Mesendoderm (in vitro differentiated cells): ENCODE data around the gene KIT.

Experiments
- DNase-seq: peaks from one replicate; pipeline ENCODE4 v3.0.0; 2013
- H2AK5ac ChIP-seq: 2 replicates; pipeline ENCODE4 v1.6.1; 2013; ENCODE audit warnings: low read length, inconsistent platforms
- H2BK120ac ChIP-seq: 2 replicates; pipeline ENCODE4 v1.6.1; 2013; ENCODE audit warnings: low read depth, mild to moderate bottlenecking, low read length, moderate library complexity, mixed read lengths
- H2BK15ac ChIP-seq: replicated peaks from 2 replicates; pipeline ENCODE4 v1.6.1; 2013; ENCODE audit warnings: low read depth, mild to moderate bottlenecking, moderate library complexity
- H2BK5ac ChIP-seq: 2 replicates; pipeline ENCODE4 v1.6.1; 2013; ENCODE audit warnings: low read length, inconsistent platforms
- H3K18ac ChIP-seq: 2 replicates; pipeline ENCODE4 v1.6.1; 2013; ENCODE audit warnings: mild to moderate bottlenecking, low read length, mixed read lengths
- H3K23ac ChIP-seq: one replicate; pipeline ENCODE4 v1.6.1; 2013; ENCODE audit warnings: low read length
- H3K27ac ChIP-seq: 2 replicates; pipeline ENCODE4 v1.5.1; 2013; ENCODE audit warnings: low read depth, mild to moderate bottlenecking, inconsistent platforms, low read length, moderate library complexity
- H3K27me3 ChIP-seq: 2 replicates; pipeline ENCODE4 v1.6.1; 2013; ENCODE audit warnings: low read length, control low read depth, mild to moderate bottlenecking, inconsistent platforms; ENCODE audit not compliant: insufficient read depth, poor library complexity
- H3K36me3 ChIP-seq: 2 replicates; pipeline ENCODE4 v1.6.1; 2013; ENCODE audit warnings: low read length, inconsistent platforms; ENCODE audit not compliant: control insufficient read depth, insufficient read depth
- H3K4ac ChIP-seq: one replicate; pipeline ENCODE4 v1.6.1; 2013; ENCODE audit warnings: low read depth, mild to moderate bottlenecking, low read length, moderate library complexity
- H3K4me1 ChIP-seq: 2 replicates; pipeline ENCODE4 v1.6.1; 2013; ENCODE audit warnings: low read depth, low read length, inconsistent platforms; ENCODE audit not compliant: control insufficient read depth
- H3K4me2 ChIP-seq: 2 replicates; pipeline ENCODE4 v1.6.1; 2013; ENCODE audit warnings: low read length
- H3K4me3 ChIP-seq: 2 replicates; pipeline ENCODE4 v1.5.1; 2013; ENCODE audit warnings: mild to moderate bottlenecking, low read length
- H3K56ac ChIP-seq: one replicate; pipeline ENCODE4 v1.6.1; 2013; ENCODE audit warnings: low read length
- H3K79me1 ChIP-seq: 2 replicates; pipeline ENCODE4 v1.6.1; 2013; ENCODE audit warnings: low read length, inconsistent platforms
- H3K79me2 ChIP-seq: 2 replicates; pipeline ENCODE4 v1.6.1; 2013; ENCODE audit warnings: mild to moderate bottlenecking, low read length; ENCODE audit not compliant: control insufficient read depth, insufficient read depth
- H3K9ac ChIP-seq: 2 replicates; pipeline ENCODE4 v1.6.1; 2013; ENCODE audit warnings: low read length, inconsistent platforms
- H4K5ac ChIP-seq: one replicate; pipeline ENCODE4 v1.6.1; 2013; ENCODE audit warnings: low read length
- H4K8ac ChIP-seq: one replicate; pipeline ENCODE4 v1.6.1; 2013; ENCODE audit warnings: low read depth, mild to moderate bottlenecking, control low read depth, low read length, moderate library complexity
- WGBS: extraction: QIAGEN DNeasy Blood & Tissue Kit; methylation state at CpG from one replicate; pipeline ENCODE4 v1.1.7; 2013; ENCODE audit warnings: low lambda C conversion rate, missing lambda C conversion rate; ENCODE audit not compliant: insufficient coverage; ENCODE audit errors: extremely low coverage; 5-methylcytosine and 5-hydroxymethylcytosine counted together

Gene KIT

DNA sequence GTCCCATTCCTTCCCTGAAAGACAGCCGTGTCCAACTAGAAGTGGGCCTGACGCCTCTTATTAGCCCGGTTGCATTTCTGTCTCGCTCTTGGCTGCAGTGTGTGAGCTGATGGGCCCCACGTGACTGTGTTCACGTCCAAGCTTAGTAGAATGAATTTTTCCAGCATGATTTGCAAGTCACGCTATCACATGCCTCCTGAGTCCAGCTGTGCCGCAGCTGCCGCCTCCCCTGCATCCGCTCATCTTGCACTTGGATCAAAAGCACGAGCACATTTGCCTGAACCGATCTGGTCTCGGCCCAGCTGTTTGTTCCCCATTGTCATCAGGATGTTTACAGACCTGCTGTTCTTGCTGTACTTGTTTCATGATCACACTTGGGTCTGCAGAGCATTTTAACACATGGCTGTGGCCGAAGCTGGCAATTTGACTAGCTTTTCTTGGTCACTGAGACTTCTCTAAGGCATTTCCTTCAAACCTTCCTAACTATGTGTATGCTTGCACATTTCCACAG lies 126.5 kb downstream of the KIT start:
- Histone ChIP-seq H3K79me1 (no peaks in the 10 kb centered on the region), H4K5ac (no peak overlapping the region), H3K9ac (no peak overlapping the region), H3K56ac (no peak overlapping the region), H3K27ac (no peak overlapping the region), H3K4me3 (no peak overlapping the region), H3K4me2 (no peak overlapping the region), H2BK15ac (no peak overlapping the region), H2AK5ac (no peak overlapping the region), H3K23ac (no peak overlapping the region), H3K18ac (no peak overlapping the region), H4K8ac (no peak overlapping the region), H3K36me3 (no peaks in the 10 kb centered on the region), H3K4ac (no peak overlapping the region), H3K27me3 (no peaks in the 10 kb centered on the region), H2BK5ac (no peak overlapping the region), H3K4me1 (no peaks in the 10 kb centered on the region), H3K79me2 (no peaks in the 10 kb centered on the region), H2BK120ac (no peak overlapping the region)
- no CpG with 5 or more reads among the region's 14 CpGs for WGBS
- DNase-seq = no peak
